ENCODE results near the gene BCHE.
A peak's percentile ranks its signal among the peaks of the same experiment; 100 is the strongest.
"Not testable (repeated sequence)": the region's sequence is repeated elsewhere in the genome, so short reads cannot be mapped to it uniquely, and the experiment has no call there.

Gene BCHE

GRCh38 chr3:165816209-165816608 lies 21.0 kb downstream of the BCHE start:
- DNase-seq (ENCODE audit: low spot score) = no peak

- no peak for DNase-seq (ENCODE audit: low spot score)
Measured at GRCh38 chr3:165815682-165816081, 21.5 kb downstream of the BCHE start.

- no peak for DNase-seq (ENCODE audit: low spot score)
Measured at GRCh38 chr3:165814380-165814779, 22.8 kb downstream of the BCHE start.

GRCh38 chr3:165807937-165808336 lies 29.3 kb downstream of the BCHE start:
- not testable (repeated sequence) for DNase-seq (ENCODE audit: low spot score)

- no peak for DNase-seq (ENCODE audit: low spot score)
Measured at GRCh38 chr3:165805946-165806561, 31.2 kb downstream of the BCHE start.

- no peak for DNase-seq (ENCODE audit: low spot score)
Measured at GRCh38 chr3:165803471-165803870, 33.8 kb downstream of the BCHE start.

GRCh38 chr3:165800970-165801369 lies 36.3 kb downstream of the BCHE start:
- no peak for DNase-seq (ENCODE audit: low spot score)

GRCh38 chr3:165799026-165799425 lies 38.2 kb downstream of the BCHE start:
- DNase-seq (ENCODE audit: low spot score) = no peak

- no peak for DNase-seq (ENCODE audit: low spot score)
Measured at GRCh38 chr3:165797551-165797950, 39.7 kb downstream of the BCHE start.

- no peak for DNase-seq (ENCODE audit: low spot score)
Measured at GRCh38 chr3:165796701-165797100, 40.5 kb downstream of the BCHE start.

- DNase-seq (ENCODE audit: low spot score) = no peak
Measured at GRCh38 chr3:165788531-165788930, 48.7 kb downstream of the BCHE start.

GRCh38 chr3:165786013-165786412 lies 51.2 kb downstream of the BCHE start:
- DNase-seq (ENCODE audit: low spot score) = no peak

GRCh38 chr3:165784337-165784736 lies 52.9 kb downstream of the BCHE start:
- no peak for DNase-seq (ENCODE audit: low spot score)

GRCh38 chr3:165783383-165783782 lies 53.8 kb downstream of the BCHE start:
- DNase-seq (ENCODE audit: low spot score) = no peak

- DNase-seq (ENCODE audit: low spot score) = no peak
Measured at GRCh38 chr3:165778891-165779290, 58.3 kb downstream of the BCHE start.

- no peak for DNase-seq (ENCODE audit: low spot score)
Measured at GRCh38 chr3:165778456-165778855, 58.8 kb downstream of the BCHE start.

- no peak for DNase-seq (ENCODE audit: low spot score)
Measured at GRCh38 chr3:165775824-165776223, 61.4 kb downstream of the BCHE start.

GRCh38 chr3:165770781-165771180 lies 66.4 kb downstream of the BCHE start:
- DNase-seq (ENCODE audit: low spot score) = peak; percentile 1

- DNase-seq (ENCODE audit: low spot score) = no peak
Measured at GRCh38 chr3:165768680-165769079, 68.5 kb downstream of the BCHE start.

- DNase-seq (ENCODE audit: low spot score) = no peak
Measured at GRCh38 chr3:165759041-165759440, 78.2 kb downstream of the BCHE start.

- DNase-seq (ENCODE audit: low spot score) = no peak
Measured at GRCh38 chr3:165755571-165755970, 81.7 kb downstream of the BCHE start.

GRCh38 chr3:165754219-165755007 lies 82.8 kb downstream of the BCHE start:
- DNase-seq (ENCODE audit: low spot score) = no peak

GRCh38 chr3:165753560-165753959 lies 83.7 kb downstream of the BCHE start:
- DNase-seq (ENCODE audit: low spot score) = no peak

GRCh38 chr3:165751637-165752036 lies 85.6 kb downstream of the BCHE start:
- DNase-seq (ENCODE audit: low spot score) = no peak

All from AG08395 (cell line).